Activated naive CD4-positive, alpha-beta T cell treated with anti-CD3 and anti-CD28 coated beads for 36 hours (primary cell): ENCODE results near the gene GRIK4. TPM values are rescaled to one million over a fixed set of nuclear protein-coding genes. Genes with fewer than 3 reads are reported as not detected.
"Not testable (repeated sequence)": the region's sequence is repeated elsewhere in the genome, so short reads cannot be mapped to it uniquely, and the experiment has no call there.

Source experiments
- CTCF ChIA-PET: fragments of 350-600 bp; sonication (Branson Sonifier 250); formaldehyde crosslinking; loops from one replicate; lab custom pipeline; 2021; ENCODE audit warnings: antibody characterized with exemption; lab: Charles Lee
- DNase-seq: peaks from one replicate; pipeline ENCODE4 v3.0.0-alpha.2; 2020
- H3K27ac Mint-ChIP-seq: one replicate; pipeline ENCODE4 v1.8.0; 2021; ENCODE audit warnings: mild to moderate bottlenecking, mixed read lengths
- H3K27me3 Mint-ChIP-seq: one replicate; pipeline ENCODE4 v1.8.0; 2021; ENCODE audit warnings: low read depth, mixed read lengths
- H3K36me3 Mint-ChIP-seq: one replicate; pipeline ENCODE4 v1.8.0; 2021; ENCODE audit warnings: low read depth, mixed read lengths
- H3K4me1 Mint-ChIP-seq: one replicate; pipeline ENCODE4 v1.8.0; 2021; ENCODE audit warnings: low read depth, mixed read lengths
- H3K4me3 Mint-ChIP-seq: one replicate; pipeline ENCODE4 v1.8.0; 2021; ENCODE audit warnings: mild to moderate bottlenecking, moderate library complexity, mixed read lengths
- H3K9me3 Mint-ChIP-seq: one replicate; pipeline ENCODE4 v1.8.0; 2021; ENCODE audit warnings: mixed read lengths
- intact Hi-C: fragments of 100-400 bp; cut with micrococcal nuclease; formaldehyde crosslinking; loops from one replicate; pipeline ENCODE4 v1.15.1; 2023
- total RNA-seq, 2 experiments: library from RNA; stranded (reverse); gene quantifications; one replicate each; pipeline ENCODE4 v1.2.3, GENCODE V29; 2021

GRIK4 gene
- total RNA-seq, 2 experiments from 2014 or later = not detected

DNA sequence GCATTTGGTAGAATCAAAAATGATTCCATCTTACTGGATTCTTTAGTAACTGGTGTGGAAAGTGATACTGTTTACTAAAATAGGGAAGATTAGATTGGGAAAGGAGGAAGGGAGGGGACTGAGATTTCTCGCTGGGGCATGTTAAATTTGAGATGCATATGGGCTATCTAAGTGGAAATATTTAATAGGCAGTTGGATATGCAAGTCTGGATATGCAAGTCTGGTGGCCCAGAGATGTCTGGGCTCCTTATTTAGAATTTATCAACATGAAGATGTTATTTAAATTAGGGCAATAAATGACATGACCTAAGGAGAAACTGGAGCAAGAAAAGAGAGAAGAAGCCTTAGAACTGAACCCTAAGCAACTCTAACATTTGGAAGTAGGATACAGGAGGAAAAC is 495.4 kb downstream of the GRIK4 start:
- intact Hi-C loops = no loop called here
- Mint-ChIP-seq H3K27ac (no peak overlapping the region), H3K4me1 (no peaks in the 10 kb centered on the region), H3K27me3 (peaks cover 17% of the 10 kb centered on the region), H3K36me3 (no peaks in the 10 kb centered on the region), H3K9me3 (peaks cover 1% of the 10 kb centered on the region), H3K4me3 (no peak overlapping the region)
- DNase-seq = no peak
- CTCF ChIA-PET = no interaction called here

DNA sequence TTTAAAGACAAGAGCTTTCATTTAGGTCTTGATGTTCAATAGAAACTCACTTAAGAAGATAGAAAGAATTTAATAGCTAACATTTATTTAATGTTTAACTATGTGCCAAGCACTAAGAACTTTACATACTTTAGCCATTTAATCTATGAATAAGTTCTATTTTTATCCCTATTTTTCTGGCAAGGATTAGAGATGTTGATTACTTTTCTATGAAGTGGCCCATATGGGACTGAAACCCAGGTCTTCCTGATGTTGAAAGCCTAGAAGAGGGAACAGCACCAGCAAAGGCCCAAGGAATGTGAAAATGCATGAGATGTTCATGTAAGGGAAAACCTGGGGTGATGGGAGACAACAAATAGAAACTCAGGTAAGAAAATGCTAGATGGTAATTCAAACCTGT is 497.0 kb downstream of the GRIK4 start:
- intact Hi-C loops = no loop called here
- Mint-ChIP-seq H3K27me3 (peaks cover 17% of the 10 kb centered on the region), H3K9me3 (peaks cover 1% of the 10 kb centered on the region), H3K4me1 (no peaks in the 10 kb centered on the region), H3K4me3 (no peak overlapping the region), H3K27ac (no peak overlapping the region), H3K36me3 (no peaks in the 10 kb centered on the region)
- DNase-seq = no peak
- CTCF ChIA-PET = interaction anchor here (0.7 to 1.3 kb wide), 3 partner anchors 13 to 186 kb away, joined by 3 read pairs; no protein-coding TSS in a partner anchor

- Mint-ChIP-seq H3K36me3 (no peaks in the 10 kb centered on the region), H3K4me3 (no peak overlapping the region), H3K27ac (no peak overlapping the region), H3K9me3 (no peaks in the 10 kb centered on the region), H3K27me3 (peaks cover 5% of the 10 kb centered on the region), H3K4me1 (no peaks in the 10 kb centered on the region)
- CTCF ChIA-PET = no interaction called here
- DNase-seq = no peak
- intact Hi-C loops = no loop called here
These were observed 500.5 kb downstream of the GRIK4 start for GRCh38 chr11:121012091-121012490.

DNA sequence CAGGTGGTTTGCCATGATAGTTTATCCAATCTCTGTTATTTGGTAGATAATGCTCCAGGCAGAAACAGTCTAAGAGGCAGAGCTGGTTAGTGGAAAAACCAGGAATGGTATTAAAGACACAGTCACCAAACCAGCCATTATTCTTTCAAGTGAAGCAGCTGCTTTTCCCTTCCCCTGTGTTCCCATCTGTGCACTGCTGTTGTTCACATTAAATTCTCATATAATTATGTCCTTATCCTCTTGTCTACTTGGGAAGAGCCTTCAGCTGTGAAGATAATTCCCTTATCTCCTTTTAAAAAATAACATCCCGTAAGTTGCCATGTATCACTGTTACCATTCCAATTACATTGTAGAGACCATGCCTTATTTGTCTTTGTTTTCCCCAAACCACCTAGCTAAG is 507.2 kb downstream of the GRIK4 start:
- DNase-seq = no peak
- H3K27ac Mint-ChIP-seq = no peak overlapping the region
- CTCF ChIA-PET = interaction anchor here (1.6 kb wide), 1 partner anchor 176 kb away, joined by 4 read pairs; no protein-coding TSS in a partner anchor
- intact Hi-C loops = no loop called here
- no peaks in the 10 kb centered on the region for H3K4me1 Mint-ChIP-seq
- no peak overlapping the region for H3K4me3 Mint-ChIP-seq
- no peaks in the 10 kb centered on the region for H3K27me3 Mint-ChIP-seq
- H3K9me3 Mint-ChIP-seq = no peaks in the 10 kb centered on the region
- no peaks in the 10 kb centered on the region for H3K36me3 Mint-ChIP-seq

- CTCF ChIA-PET = interaction anchor here (0.6 kb wide), 1 partner anchor 13 kb away, joined by 3 read pairs; no protein-coding TSS in a partner anchor
- peaks cover 14% of the 10 kb centered on the region for H3K4me1 Mint-ChIP-seq
- H3K27ac Mint-ChIP-seq, H3K36me3 Mint-ChIP-seq, DNase-seq, H3K27me3 Mint-ChIP-seq, H3K4me3 Mint-ChIP-seq, H3K9me3 Mint-ChIP-seq, intact Hi-C loops: not testable (repeated sequence)
These were observed 510.2 kb downstream of the GRIK4 start for GRCh38 chr11:121021718-121022117.

DNA sequence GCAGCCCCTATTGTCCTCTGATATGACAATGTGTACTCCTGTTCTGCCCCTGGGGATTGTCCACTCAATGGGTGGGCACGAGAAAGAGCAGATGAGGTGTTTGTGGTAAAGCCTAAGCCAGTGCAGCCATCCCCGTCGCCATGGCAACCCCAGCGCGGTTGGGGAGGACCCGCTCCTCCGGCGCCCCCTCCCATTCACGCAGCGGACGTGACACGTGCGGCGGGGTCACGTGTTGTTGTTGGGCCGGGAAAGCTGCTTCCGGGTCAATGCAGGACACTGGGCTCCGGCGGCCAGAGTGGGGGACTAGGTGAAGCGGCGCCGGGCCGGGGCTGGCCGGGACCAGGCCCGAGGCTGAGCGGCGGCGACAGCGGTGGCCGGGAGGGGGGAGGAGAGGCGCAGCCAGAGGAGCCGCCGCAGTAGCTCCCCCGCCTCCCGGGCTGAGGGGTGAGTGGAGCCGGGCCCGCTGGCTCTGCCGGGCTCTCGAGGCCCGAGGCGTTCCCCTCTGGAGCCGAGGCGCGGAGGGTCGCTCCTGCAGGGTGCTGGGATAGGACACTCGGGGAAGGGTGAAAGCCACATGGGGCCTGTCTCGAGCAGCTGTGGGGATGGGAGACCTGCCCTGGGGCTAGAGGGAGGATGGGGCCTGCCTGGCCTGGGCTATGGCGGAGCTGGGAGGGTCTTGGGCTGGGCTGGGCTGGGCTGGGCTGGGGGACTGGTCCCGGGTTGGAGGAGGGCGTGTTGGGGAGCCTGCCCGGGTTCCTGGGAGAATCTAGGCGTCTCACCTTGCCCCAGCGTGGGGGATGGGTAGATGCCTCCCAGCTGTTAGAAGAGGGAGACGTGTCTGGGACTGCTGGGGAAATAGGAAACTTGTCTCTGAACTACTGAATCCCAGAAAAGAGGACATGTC is 512.6 kb downstream of the GRIK4 start, which contains the start of gene TBCEL:
TSS of gene TBCEL (plus strand) at position 255 of the 904 bp plus-strand sequence. CDS start 21,589 bp downstream, outside the sequence.
- intact Hi-C loops = loop anchor here (1.0 to 2.0 kb wide), 2 partner anchors 12 to 37 kb away; no protein-coding TSS in a partner anchor

GRCh38 chr11:121024989-121025388 is 513.4 kb downstream of the GRIK4 start:
- CTCF ChIA-PET = interaction anchor here (0.6 kb wide), 1 partner anchor 26 kb away, joined by 3 read pairs; no protein-coding TSS in a partner anchor

More for the DNA sequence above, 512.6 kb downstream of the GRIK4 start, which contains the start of gene TBCEL:
- DNase-seq = peak; percentile 89
- Mint-ChIP-seq H3K36me3 (no peaks in the 10 kb centered on the region), H3K9me3 (no peaks in the 10 kb centered on the region), H3K4me1 (peaks cover 14% of the 10 kb centered on the region), H3K4me3 (peak within 1 kb of the TSS; percentile 83), H3K27me3 (no peaks in the 10 kb centered on the region), H3K27ac (peak within 1 kb of the TSS; percentile 44)
- CTCF ChIA-PET = interaction anchor here (0.6 kb wide), 1 partner anchor 26 kb away, joined by 3 read pairs; no protein-coding TSS in a partner anchor

DNA sequence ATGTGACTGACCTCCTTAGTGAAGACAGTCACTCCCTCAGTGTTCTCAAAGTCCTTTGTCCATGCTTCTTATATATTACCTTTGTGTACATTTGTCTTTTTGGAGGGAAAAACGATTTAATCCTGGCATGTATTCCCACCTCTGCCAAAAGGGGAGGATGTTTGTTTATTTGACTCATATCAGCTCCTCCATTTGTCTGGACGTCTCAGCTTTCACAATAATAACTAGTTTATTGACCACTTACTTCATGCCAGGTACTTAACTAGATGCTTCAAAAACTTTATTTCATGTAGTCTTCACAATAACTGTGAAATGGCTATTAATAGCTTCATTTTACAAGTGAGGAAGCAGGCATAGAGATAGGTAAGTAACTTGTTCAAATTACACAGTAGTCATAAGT is 517.6 kb downstream of the GRIK4 start:
- CTCF ChIA-PET = no interaction called here
- peaks cover 5% of the 10 kb centered on the region for H3K36me3 Mint-ChIP-seq
- no peak for DNase-seq
- H3K27ac Mint-ChIP-seq = no peak overlapping the region
- intact Hi-C loops = no loop called here
- H3K9me3 Mint-ChIP-seq = no peaks in the 10 kb centered on the region
- no peaks in the 10 kb centered on the region for H3K27me3 Mint-ChIP-seq
- H3K4me3 Mint-ChIP-seq = no peak overlapping the region
- H3K4me1 Mint-ChIP-seq = peaks cover 22% of the 10 kb centered on the region

More at GRCh38 chr11:121024989-121025388, 513.4 kb downstream of the GRIK4 start:
- Mint-ChIP-seq H3K36me3 (peaks cover under 1% of the 10 kb centered on the region), H3K9me3 (no peaks in the 10 kb centered on the region), H3K4me1 (peaks cover 17% of the 10 kb centered on the region), H3K27me3 (no peaks in the 10 kb centered on the region), H3K4me3 (peak overlapping the region; percentile 83), H3K27ac (no peak overlapping the region)
- intact Hi-C loops = loop anchor here (1.0 to 2.0 kb wide), 2 partner anchors 11 to 38 kb away; no protein-coding TSS in a partner anchor
- no peak for DNase-seq

GRCh38 chr11:121029813-121030445 is 518.4 kb downstream of the GRIK4 start:
- no peak overlapping the region for H3K4me3 Mint-ChIP-seq
- no peaks in the 10 kb centered on the region for H3K9me3 Mint-ChIP-seq
- no peaks in the 10 kb centered on the region for H3K27me3 Mint-ChIP-seq
- no peak overlapping the region for H3K27ac Mint-ChIP-seq
- intact Hi-C loops = no loop called here
- H3K4me1 Mint-ChIP-seq = peaks cover 17% of the 10 kb centered on the region
- CTCF ChIA-PET = no interaction called here
- H3K36me3 Mint-ChIP-seq = peaks cover 5% of the 10 kb centered on the region
- DNase-seq = no peak

DNA sequence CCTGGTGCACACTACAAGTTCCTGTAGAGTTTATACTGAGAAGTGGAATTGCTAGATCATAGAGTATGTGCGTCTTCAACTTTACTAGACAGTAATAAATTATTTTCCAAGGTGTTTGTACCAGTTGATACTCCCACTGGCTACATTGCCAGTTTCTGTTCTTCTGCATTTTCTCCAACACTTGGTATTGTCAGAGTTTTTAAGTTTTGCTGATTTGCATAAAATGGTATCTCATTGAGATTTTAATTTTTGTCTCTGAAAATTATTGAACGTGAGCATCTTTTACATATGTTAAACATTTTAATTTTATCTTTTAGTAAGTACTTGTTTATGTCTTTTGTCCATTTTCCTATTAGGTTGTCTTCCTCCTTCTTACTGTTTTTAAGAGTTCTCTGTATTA is 519.6 kb downstream of the GRIK4 start:
- intact Hi-C loops = no loop called here
- H3K9me3 Mint-ChIP-seq = no peaks in the 10 kb centered on the region
- H3K36me3 Mint-ChIP-seq = peaks cover 5% of the 10 kb centered on the region
- no peak overlapping the region for H3K4me3 Mint-ChIP-seq
- DNase-seq = no peak
- no peak overlapping the region for H3K27ac Mint-ChIP-seq
- no peaks in the 10 kb centered on the region for H3K27me3 Mint-ChIP-seq
- CTCF ChIA-PET = no interaction called here
- peaks cover 19% of the 10 kb centered on the region for H3K4me1 Mint-ChIP-seq

GRCh38 chr11:121031648-121032047 is 520.1 kb downstream of the GRIK4 start:
- H3K4me1 Mint-ChIP-seq = peaks cover 22% of the 10 kb centered on the region
- H3K4me3 Mint-ChIP-seq, DNase-seq, intact Hi-C loops, H3K27ac Mint-ChIP-seq, CTCF ChIA-PET, H3K9me3 Mint-ChIP-seq, H3K27me3 Mint-ChIP-seq, H3K36me3 Mint-ChIP-seq: not testable (repeated sequence)

- CTCF ChIA-PET = no interaction called here
- intact Hi-C loops = no loop called here
- peaks cover 5% of the 10 kb centered on the region for H3K36me3 Mint-ChIP-seq
These were observed 521.0 kb downstream of the GRIK4 start for GRCh38 chr11:121032546-121032945.

More at GRCh38 chr11:121032546-121032945, 521.0 kb downstream of the GRIK4 start:
- no peak overlapping the region for H3K4me3 Mint-ChIP-seq
- H3K9me3 Mint-ChIP-seq = no peaks in the 10 kb centered on the region
- H3K27me3 Mint-ChIP-seq = no peaks in the 10 kb centered on the region
- no peak overlapping the region for H3K27ac Mint-ChIP-seq
- H3K4me1 Mint-ChIP-seq = peaks cover 22% of the 10 kb centered on the region
- DNase-seq = no peak
